Vagina (tissue), 2 donors: ENCODE measurements around the gene ZBED5. TPM values are rescaled to one million over a fixed set of nuclear protein-coding genes. Genes with fewer than 3 reads are reported as not detected.
"Not testable (repeated sequence)": the region's sequence is repeated elsewhere in the genome, so short reads cannot be mapped to it uniquely, and the experiment has no call there.

Experiments
- DNase-seq, 2 donors: peaks; one replicate each; pipeline ENCODE4 v3.0.0-alpha.2; 2017; ENCODE audit errors: extremely low spot score in 2 of 2
- H3K27ac ChIP-seq: fragments of 200-600 bp; sonication (generic); one replicate; pipeline ENCODE4 v1.5.1; 2019
- H3K27me3 ChIP-seq: fragments of 200-600 bp; sonication (generic); one replicate; pipeline ENCODE4 v1.5.1; 2019
- H3K36me3 ChIP-seq, 2 donors: fragments of 200-600 bp; sonication (generic); one replicate each; pipeline ENCODE4 v1.5.1; 2017 to 2019
- H3K4me1 ChIP-seq: fragments of 200-600 bp; sonication (generic); one replicate; pipeline ENCODE4 v1.5.1; 2019
- H3K4me3 ChIP-seq, 2 donors: fragments of 200-600 bp; sonication (generic); 1 replicate in 1 of 2; 2 replicates in 1 of 2; pipeline ENCODE4 v1.5.1; 2016 to 2019
- H3K9me3 ChIP-seq: fragments of 200-600 bp; sonication (generic); one replicate; pipeline ENCODE4 v1.5.1; 2019
- CTCF ChIP-seq, 3 experiments: fragments of 450-650 bp in 2 of 3; fragments of 200-600 bp in 1 of 3; sonication (generic) in 1 of 3; IDR thresholded peaks; one replicate each; pipeline ENCODE4 v1.5.1; 2017 to 2019; ENCODE audit warnings: antibody characterized with exemption in 3 of 3, mild to moderate bottlenecking in 2 of 3, moderate library complexity in 2 of 3
- POLR2A ChIP-seq, 2 donors: fragments of 450-650 bp; IDR thresholded peaks; one replicate each; pipeline ENCODE4 v1.6.1; 2017; ENCODE audit warnings: antibody characterized with exemption in 2 of 2, mild to moderate bottlenecking in 2 of 2, moderate library complexity in 2 of 2
- POLR2AphosphoS5 ChIP-seq, 2 donors: sonication (generic); formaldehyde crosslinking; IDR thresholded peaks; one replicate each; pipeline ENCODE4 v1.9.0; 2017; ENCODE audit warnings: antibody characterized with exemption in 2 of 2, mild to moderate bottlenecking in 2 of 2, low read depth in 1 of 2; ENCODE audit not compliant: insufficient read depth in 1 of 2
- intact Hi-C: fragments of 100-400 bp; cut with DNase I; formaldehyde crosslinking; loops from one replicate; pipeline ENCODE4 v1.15.1; 2023
- total RNA-seq: library from RNA; depleted of rRNA; stranded (reverse); fragments of >200 nt; gene quantifications from one replicate; pipeline ENCODE4 v1.2.3, GENCODE V29; 2016

Gene ZBED5
- total RNA-seq, 1 donor from 2014 or later: 40.8 TPM

DNA sequence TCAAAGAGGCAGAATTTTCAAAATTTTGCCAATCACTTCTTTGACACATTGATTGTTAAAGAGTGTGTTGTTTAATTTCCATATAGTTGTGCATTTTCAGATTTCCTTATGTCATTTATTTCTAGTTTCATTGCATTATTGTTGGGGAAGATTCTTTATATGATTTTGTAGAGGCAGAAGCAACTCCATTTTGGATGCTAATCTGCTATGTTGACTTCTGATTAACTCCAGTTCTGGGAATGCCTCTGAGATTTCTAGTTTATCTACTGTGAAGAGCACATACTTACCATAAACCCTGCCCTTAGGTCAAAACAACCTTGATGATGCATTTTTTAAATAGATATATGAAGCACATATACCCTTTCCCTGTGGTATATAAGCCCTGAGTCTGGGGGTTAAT lies 29.5 kb upstream of the ZBED5 start:
- H3K4me1 ChIP-seq: no peaks in the 10 kb centered on the region
- TF ChIP-seq POLR2A (IDR thresholded peaks at IDR 0.05) (no peak), POLR2AphosphoS5 (IDR thresholded peaks at IDR 0.05; ENCODE audit: insufficient read depth in 1 of 2, low read depth in 1 of 2) (no peak), CTCF (IDR thresholded peaks at IDR 0.05) (no peak)
- H3K9me3 ChIP-seq: no peaks in the 10 kb centered on the region
- intact Hi-C loops: no loop called here
- no peak overlapping the region for H3K4me3 ChIP-seq
- DNase-seq: no peak
- H3K36me3 ChIP-seq: no peaks in the 10 kb centered on the region
- H3K27me3 ChIP-seq: no peaks in the 10 kb centered on the region
- H3K27ac ChIP-seq: no peak overlapping the region

DNA sequence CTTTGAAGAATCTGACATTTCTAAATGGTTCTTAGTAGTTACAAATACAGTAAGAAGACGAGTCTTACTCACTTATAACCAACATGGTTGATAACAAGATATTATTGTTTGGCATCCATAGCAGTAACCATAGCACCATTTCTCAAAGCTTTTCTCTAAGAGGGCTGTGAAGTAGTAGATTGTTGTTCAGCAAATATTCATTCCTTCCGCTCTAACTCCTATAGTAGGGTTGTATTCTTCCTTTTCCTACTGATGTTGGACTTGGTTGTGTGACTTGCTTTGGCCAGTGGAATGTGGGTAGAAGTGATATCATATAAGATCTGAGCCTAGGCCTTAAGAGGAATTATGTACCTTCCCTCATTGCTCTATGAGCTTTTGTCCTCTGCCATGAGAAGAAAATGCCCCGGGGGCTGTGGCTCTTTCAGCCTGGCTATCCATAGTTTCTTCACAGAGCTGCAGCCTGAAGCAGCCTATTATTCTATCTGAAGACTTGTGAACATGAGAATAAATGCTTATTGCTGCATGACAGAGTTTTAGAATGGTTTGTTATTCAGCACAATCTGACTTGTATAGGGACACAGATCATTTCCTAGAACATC lies 28.9 kb upstream of the ZBED5 start:
- H3K27ac ChIP-seq: no peak overlapping the region
- H3K36me3 ChIP-seq: no peaks in the 10 kb centered on the region
- no peaks in the 10 kb centered on the region for H3K4me1 ChIP-seq
- H3K4me3 ChIP-seq: no peak overlapping the region
- no peak for DNase-seq
- TF ChIP-seq POLR2AphosphoS5 (IDR thresholded peaks at IDR 0.05; ENCODE audit: insufficient read depth in 1 of 2, low read depth in 1 of 2) (no peak), POLR2A (IDR thresholded peaks at IDR 0.05) (no peak), CTCF (IDR thresholded peaks at IDR 0.05) (no peak)
- no peaks in the 10 kb centered on the region for H3K9me3 ChIP-seq
- intact Hi-C loops: no loop called here
- no peaks in the 10 kb centered on the region for H3K27me3 ChIP-seq

GRCh38 chr11:10885703-10886363 lies 28.0 kb upstream of the ZBED5 start:
- DNase-seq: no peak
- H3K27me3 ChIP-seq: no peaks in the 10 kb centered on the region
- no peak overlapping the region for H3K27ac ChIP-seq
- H3K9me3 ChIP-seq: no peaks in the 10 kb centered on the region
- no peaks in the 10 kb centered on the region for H3K36me3 ChIP-seq
- TF ChIP-seq POLR2AphosphoS5 (IDR thresholded peaks at IDR 0.05; ENCODE audit: insufficient read depth in 1 of 2, low read depth in 1 of 2) (no peak), CTCF (IDR thresholded peaks at IDR 0.05) (no peak), POLR2A (IDR thresholded peaks at IDR 0.05) (no peak)
- H3K4me3 ChIP-seq: no peak overlapping the region
- H3K4me1 ChIP-seq: no peaks in the 10 kb centered on the region
- intact Hi-C loops: no loop called here

DNA sequence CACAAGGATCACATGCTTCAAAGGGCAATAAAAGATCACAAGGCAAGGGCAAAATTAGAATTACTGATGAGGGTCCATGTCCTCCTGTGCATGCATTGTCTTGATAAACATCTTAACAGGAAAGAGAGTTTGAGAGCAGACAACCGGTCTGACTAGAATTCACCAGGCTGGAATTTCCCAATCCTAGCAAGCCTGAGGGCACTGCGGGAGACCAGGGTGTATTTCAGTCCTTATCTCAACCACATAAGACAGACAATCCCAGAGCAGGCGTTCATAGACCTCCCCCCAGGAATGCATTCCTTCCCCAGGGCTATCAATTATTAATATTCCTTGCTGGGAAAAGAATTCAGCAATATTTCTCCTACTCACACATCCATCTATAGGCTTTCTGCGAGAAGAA lies 26.4 kb upstream of the ZBED5 start:
- H3K4me3 ChIP-seq, H3K27ac ChIP-seq, DNase-seq, H3K9me3 ChIP-seq, H3K4me1 ChIP-seq, H3K27me3 ChIP-seq, intact Hi-C loops, H3K36me3 ChIP-seq: not testable (repeated sequence)

GRCh38 chr11:10881892-10882291 lies 24.0 kb upstream of the ZBED5 start:
- peaks cover 5% of the 10 kb centered on the region for H3K4me1 ChIP-seq
- H3K4me3 ChIP-seq: no peak overlapping the region
- no peaks in the 10 kb centered on the region for H3K27me3 ChIP-seq
- intact Hi-C loops: no loop called here
- DNase-seq: no peak
- H3K9me3 ChIP-seq: no peaks in the 10 kb centered on the region
- TF ChIP-seq POLR2AphosphoS5 (IDR thresholded peaks at IDR 0.05; ENCODE audit: insufficient read depth in 1 of 2, low read depth in 1 of 2): no peak
- no peak for TF ChIP-seq CTCF (IDR thresholded peaks at IDR 0.05)
- no peak for TF ChIP-seq POLR2A (IDR thresholded peaks at IDR 0.05)
- H3K27ac ChIP-seq: no peak overlapping the region
- no peaks in the 10 kb centered on the region for H3K36me3 ChIP-seq
